T-helper 1 cell treated with Interleukin-12 subunit alpha and Interleukin-12 subunit beta and Interleukin-4 antibody, amounts not matched to agents 30 μg/mL and 1 μg/mL, for 36 hours (primary cell): ENCODE results near the gene NAGA.
A peak's percentile ranks its signal among the peaks of the same experiment; 100 is the strongest.
"Not testable (repeated sequence)": the region's sequence is repeated elsewhere in the genome, so short reads cannot be mapped to it uniquely, and the experiment has no call there.

Source experiments
- H3K27ac Mint-ChIP-seq: one replicate; pipeline ENCODE4 v1.8.0; 2021; ENCODE audit warnings: mild to moderate bottlenecking, mixed read lengths
- H3K27me3 Mint-ChIP-seq: one replicate; pipeline ENCODE4 v1.8.0; 2021; ENCODE audit warnings: low read depth, mixed read lengths
- H3K36me3 Mint-ChIP-seq: one replicate; pipeline ENCODE4 v1.8.0; 2021; ENCODE audit warnings: low read depth, mixed read lengths
- H3K4me1 Mint-ChIP-seq: one replicate; pipeline ENCODE4 v1.8.0; 2021; ENCODE audit warnings: low read depth, mixed read lengths
- H3K4me3 Mint-ChIP-seq: one replicate; pipeline ENCODE4 v1.8.0; 2021; ENCODE audit warnings: mild to moderate bottlenecking, moderate library complexity, mixed read lengths
- H3K9me3 Mint-ChIP-seq: one replicate; pipeline ENCODE4 v1.8.0; 2021; ENCODE audit warnings: mixed read lengths

NAGA gene

DNA sequence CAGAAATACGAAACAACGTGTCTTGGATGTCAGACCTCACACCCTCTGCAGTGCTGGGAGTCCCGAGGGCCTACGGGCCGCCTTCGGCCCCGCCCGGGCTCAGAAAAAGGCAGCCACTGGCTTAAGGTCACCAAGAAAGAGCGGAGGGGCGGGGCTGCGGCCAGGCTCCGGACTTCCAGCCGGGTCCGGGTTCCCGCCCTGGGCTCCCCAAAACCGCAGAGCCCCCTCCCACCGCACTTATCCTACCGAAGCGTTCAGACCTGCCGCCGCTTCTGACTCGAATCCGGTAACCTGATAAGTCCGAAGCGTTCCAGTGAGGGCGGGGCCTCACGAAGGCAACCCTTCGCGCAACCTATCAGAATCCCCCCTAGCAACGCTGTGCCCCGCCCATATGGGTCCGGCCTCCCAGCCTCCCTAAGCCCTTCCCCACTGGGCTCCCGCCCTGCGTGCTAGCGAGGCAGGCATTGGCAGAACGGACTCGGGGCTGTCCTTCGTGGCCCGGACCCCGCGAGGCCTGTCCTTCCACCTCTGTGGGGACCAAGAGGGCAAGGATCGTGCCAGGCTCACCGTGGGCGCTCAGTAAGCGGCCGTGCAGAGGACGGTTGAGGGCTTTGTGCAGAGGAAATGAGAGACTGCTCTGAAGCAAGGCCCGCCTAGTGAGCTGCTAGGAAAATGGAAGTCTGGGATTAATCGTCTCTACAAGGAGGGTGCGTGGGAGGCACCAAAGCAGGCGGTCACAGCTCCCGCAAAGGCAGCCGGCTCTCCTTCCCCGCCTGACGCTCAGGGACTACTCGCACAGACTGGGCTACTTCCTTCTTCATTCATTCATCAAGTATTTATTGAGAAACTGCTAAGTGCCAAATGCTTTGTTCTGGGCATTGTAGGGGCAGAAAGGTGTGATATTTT lies at the start of gene NAGA:
Gene NAGA, minus strand, starts transcription at position 296 of the 906 bp plus-strand sequence. CDS start 515 bp downstream, outside the sequence.
- Mint-ChIP-seq H3K27ac (peak within 1 kb of the TSS; percentile 92), H3K4me1 (peaks cover 29% of the 10 kb centered on the region), H3K9me3 (no peaks in the 10 kb centered on the region), H3K4me3 (peak within 1 kb of the TSS; percentile 87), H3K36me3 (peaks cover 20% of the 10 kb centered on the region), H3K27me3 (no peaks in the 10 kb centered on the region)

DNA sequence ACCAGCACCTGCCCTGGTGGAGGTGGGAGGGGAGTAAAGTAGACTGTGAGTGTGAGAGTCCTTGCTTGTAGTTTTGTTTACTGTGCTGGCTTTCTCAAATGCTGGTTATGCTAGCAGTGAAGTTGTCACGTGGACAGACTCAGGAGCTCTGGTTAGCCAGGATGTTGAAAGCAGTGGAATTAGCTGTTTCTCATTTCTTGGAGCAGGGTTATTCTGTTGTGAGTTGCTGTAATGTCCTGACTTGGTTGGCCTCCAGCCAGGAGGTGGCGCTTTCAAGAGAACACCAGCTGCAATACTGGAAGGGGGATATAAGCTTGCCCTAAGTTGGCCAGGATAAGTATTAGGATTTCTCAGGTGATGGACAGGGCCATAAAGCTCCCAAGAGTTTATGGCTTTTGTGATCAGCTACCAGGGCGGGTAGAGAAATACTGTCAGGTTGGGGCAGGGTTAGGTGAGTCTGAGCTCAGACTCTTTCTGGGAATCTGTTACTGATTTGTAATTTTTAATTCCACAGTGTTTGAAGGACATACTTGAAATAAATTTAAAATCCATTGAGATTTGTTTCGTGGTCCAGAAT lies 46.3 kb upstream of the NAGA start:
- Mint-ChIP-seq H3K27me3 (no peaks in the 10 kb centered on the region), H3K4me3 (no peak overlapping the region), H3K36me3 (peaks cover 23% of the 10 kb centered on the region), H3K27ac (peak overlapping the region; percentile 38), H3K4me1 (peaks cover 24% of the 10 kb centered on the region), H3K9me3 (peaks cover 28% of the 10 kb centered on the region)

DNA sequence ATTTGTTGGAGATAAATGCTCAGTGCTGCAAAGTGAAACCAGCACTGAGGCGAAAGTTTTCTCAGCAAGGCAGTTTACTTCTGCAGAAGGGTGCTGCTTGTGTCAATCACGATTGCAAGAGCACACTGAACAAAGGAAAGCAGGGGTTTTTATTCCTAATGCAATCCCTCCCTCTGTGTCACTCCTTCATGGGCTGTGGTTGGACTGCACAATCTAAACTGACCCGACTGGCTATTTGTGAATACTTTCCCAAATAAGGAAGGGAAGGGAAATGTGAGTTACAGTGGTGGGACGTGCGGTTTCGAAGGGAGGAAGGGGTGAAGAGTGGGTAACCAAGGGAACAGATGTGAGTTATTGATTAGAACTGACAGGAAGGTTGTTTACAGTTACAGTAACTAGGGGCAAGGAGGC lies 44.8 kb upstream of the NAGA start:
- H3K4me3 Mint-ChIP-seq, H3K27ac Mint-ChIP-seq, H3K27me3 Mint-ChIP-seq: not testable (repeated sequence)
- Mint-ChIP-seq H3K36me3 (peaks cover 23% of the 10 kb centered on the region), H3K9me3 (peaks cover 28% of the 10 kb centered on the region), H3K4me1 (peaks cover 14% of the 10 kb centered on the region)

DNA sequence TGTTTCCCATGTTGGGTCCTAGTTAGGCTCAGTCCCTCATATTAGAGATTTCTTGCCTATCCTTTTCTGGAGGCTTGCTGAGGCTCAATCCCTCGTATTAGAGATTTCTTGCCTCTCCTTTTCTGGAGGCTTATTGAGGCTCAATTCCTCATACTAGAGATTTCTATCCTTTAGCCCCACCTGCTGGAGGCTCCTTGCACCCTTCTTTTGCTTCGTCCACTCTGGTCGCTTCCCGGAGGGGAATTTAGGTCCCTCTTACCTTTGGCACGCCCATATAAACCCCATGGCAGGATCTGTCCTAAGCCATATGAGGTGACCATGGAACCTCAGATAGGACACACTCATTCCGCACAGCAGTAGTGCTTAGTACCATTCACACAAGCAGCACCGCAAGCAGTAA lies 44.1 kb upstream of the NAGA start:
- Mint-ChIP-seq H3K4me1 (peaks cover 7% of the 10 kb centered on the region), H3K9me3 (peaks cover 28% of the 10 kb centered on the region), H3K27ac (no peak overlapping the region), H3K36me3 (peaks cover 23% of the 10 kb centered on the region), H3K27me3 (no peaks in the 10 kb centered on the region), H3K4me3 (no peak overlapping the region)

DNA sequence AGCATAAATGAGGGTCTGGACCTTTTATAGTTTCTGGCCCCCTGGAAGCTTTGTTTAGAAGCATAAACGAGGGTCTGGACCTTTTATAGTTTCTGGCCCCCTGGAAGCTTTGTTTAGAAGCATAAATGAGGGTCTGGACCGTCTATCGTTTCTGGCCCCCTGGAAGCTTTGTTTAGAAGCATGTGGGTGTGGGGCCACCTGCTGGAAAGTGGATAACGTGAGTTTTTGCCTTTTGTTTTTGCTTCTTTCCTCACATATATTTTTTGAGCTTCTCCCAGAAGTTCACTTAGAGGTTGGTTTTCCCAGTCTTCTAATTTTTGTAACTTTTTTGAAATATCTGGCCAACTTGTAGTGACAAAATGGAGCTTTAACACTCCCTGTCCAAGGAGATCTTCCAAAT lies 42.2 kb upstream of the NAGA start:
- H3K4me1 Mint-ChIP-seq, H3K4me3 Mint-ChIP-seq, H3K27me3 Mint-ChIP-seq, H3K27ac Mint-ChIP-seq: not testable (repeated sequence)
- Mint-ChIP-seq H3K36me3 (peaks cover 23% of the 10 kb centered on the region), H3K9me3 (peaks cover 28% of the 10 kb centered on the region)

DNA sequence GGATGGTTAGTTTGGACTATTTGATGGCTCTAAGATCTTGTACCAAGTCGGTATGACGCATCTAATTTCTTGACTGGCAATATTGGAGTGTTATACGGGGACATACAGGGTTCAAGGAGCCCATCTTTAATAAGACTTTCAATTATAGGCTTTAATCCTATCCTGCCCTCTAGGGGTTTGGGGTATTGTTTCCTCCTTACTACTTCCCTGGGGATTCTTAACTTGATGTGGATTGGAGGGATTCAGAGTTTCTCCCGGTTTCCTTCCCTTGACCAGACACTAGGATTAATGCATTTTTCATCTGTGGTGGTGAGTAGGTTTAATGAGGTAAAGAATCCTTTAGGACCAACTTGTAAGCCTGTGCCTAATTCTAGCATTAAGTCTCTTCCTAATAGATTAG lies 41.2 kb upstream of the NAGA start:
- Mint-ChIP-seq H3K4me3 (no peak overlapping the region), H3K4me1 (no peaks in the 10 kb centered on the region), H3K9me3 (peaks cover 28% of the 10 kb centered on the region), H3K27me3 (no peaks in the 10 kb centered on the region), H3K27ac (no peak overlapping the region), H3K36me3 (peaks cover 20% of the 10 kb centered on the region)

DNA sequence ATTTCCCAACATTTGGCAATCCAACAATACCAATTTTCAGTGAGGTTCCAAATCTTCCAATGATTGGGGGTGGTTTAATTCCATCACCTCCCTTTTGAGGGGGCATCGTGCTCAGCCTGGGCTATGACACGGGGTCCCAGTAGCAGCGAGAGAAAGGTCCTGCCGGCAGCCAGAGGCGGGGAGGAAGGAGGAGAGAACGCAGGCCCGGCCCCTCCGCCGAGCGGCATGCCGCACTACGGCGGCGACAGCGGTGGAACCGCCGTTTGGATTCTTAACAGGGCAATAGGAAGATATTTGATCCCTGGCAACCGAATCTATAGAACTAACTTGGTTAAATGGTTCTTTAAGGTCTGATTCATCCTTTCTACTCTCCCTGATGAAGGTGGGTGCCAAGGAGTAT lies 38.2 kb upstream of the NAGA start:
- Mint-ChIP-seq H3K9me3 (peaks cover 18% of the 10 kb centered on the region), H3K27me3 (no peaks in the 10 kb centered on the region), H3K36me3 (peaks cover 13% of the 10 kb centered on the region), H3K4me3 (no peak overlapping the region), H3K4me1 (no peaks in the 10 kb centered on the region), H3K27ac (no peak overlapping the region)

DNA sequence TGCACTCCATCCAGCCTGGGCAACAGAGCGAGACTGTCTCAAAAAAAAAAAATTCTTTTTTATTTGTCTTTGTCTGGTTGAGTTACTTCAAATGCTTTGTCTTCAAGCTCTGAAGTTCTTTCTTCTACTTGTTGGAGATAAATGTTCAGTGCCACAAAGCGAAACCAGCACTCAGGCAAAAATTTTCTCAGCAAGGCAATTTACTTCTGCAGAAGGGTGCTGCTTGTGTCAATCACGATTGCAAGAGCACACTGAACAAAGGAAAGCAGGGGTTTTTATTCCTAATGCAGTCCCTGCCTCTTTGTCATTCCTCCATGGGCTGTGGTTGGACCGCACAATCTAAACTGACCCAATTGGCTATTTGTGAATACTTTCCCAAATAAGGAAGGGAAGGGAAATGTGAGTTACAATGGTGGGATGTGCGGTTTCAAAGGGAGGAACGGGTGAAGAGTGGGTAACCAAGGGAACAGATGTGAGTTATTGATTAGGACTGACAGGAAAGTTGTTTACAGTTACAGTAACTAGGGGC lies 33.8 kb upstream of the NAGA start:
- H3K9me3 Mint-ChIP-seq: peaks cover 39% of the 10 kb centered on the region
- H3K4me3 Mint-ChIP-seq, H3K27ac Mint-ChIP-seq, H3K27me3 Mint-ChIP-seq, H3K4me1 Mint-ChIP-seq: not testable (repeated sequence)
- peaks cover 19% of the 10 kb centered on the region for H3K36me3 Mint-ChIP-seq

DNA sequence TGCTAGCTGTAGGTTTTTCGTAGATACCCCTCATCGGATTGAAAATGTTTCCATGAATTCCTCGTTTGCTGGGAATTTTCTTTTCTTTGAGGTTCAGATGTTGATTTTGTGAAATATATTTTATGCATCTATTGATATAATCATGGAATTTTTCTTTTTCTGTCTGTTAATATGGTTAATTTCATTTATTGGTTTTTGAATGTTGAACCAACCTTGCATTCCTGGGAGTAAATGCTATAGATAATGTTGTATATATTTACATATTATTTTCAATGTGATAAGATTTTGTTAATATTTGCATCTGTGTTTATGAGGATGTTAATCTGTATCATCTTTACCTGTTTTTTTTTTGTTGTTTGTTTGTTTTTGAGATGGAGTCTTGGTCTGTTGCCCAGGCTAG lies 30.6 kb upstream of the NAGA start:
- peaks cover 18% of the 10 kb centered on the region for H3K36me3 Mint-ChIP-seq

DNA sequence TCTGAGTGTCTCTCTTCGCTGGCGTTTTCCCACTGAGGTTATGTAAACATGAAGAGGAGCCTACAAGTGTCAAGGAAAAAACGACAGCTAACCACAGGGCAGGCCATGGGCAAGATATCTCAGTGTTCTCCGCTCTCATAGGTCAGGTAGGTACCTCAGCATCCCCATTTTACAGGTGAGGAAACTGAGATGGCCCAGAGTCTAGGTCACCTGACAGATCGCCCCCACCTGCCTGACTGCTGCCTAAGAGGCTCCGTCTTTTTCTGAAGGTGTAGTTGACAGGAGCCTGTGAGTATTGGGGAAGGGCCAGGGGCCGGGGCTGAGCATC lies 20.8 kb upstream of the NAGA start:
- H3K9me3 Mint-ChIP-seq: no peaks in the 10 kb centered on the region
- peak overlapping the region; percentile 99 for H3K27ac Mint-ChIP-seq
- H3K4me1 Mint-ChIP-seq: peaks cover 25% of the 10 kb centered on the region
- H3K27me3 Mint-ChIP-seq: no peaks in the 10 kb centered on the region
- H3K36me3 Mint-ChIP-seq: peaks cover 25% of the 10 kb centered on the region
- H3K4me3 Mint-ChIP-seq: peak overlapping the region; percentile 96

More for the DNA sequence above, 30.6 kb upstream of the NAGA start:
- H3K27me3 Mint-ChIP-seq: no peaks in the 10 kb centered on the region
- no peak overlapping the region for H3K4me3 Mint-ChIP-seq
- H3K4me1 Mint-ChIP-seq: peaks cover 1% of the 10 kb centered on the region
- no peak overlapping the region for H3K27ac Mint-ChIP-seq
- peaks cover 42% of the 10 kb centered on the region for H3K9me3 Mint-ChIP-seq

DNA sequence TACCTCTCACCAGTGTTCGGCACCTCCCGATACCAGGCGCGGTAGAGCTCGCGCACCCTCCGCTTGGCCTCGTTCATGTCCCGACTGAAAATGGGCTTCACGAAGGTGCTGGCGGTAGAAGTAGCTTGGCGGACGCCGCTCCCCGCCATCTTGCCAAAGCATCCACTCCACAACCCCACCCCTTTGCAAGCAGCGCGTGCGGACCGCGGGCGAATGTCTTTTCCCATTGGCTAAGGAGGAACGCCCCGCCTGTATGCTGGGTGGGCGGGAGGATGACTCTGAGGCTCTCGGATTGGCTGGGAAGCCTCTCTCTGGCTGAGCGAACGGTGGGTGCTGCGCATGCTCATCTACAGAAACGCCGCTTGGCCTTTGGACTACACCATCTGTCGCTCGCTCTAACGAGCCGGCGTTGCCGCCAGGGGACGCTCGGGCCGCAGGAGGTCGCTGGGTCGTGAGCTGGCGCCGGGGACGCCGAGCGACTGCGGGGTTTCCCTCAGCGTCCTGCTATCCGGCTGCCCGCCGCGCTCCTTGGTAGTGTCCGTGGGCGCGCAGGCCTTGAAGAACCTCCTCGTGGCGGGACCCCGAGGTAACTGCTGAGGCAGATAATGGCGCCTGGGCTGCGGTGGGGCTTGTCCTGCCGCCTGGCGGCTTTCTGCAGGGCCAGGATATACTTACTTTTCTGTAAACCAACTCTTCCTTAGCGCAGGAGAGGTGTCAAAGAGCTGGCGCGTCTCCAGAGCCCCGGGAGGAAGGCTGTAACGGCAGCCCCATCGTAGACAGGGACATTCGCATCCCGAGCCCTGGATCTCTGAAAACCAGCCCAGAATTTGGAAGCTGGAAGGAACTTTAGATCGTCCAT lies 20.2 kb upstream of the NAGA start, which contains the start of gene NDUFA6:
Gene NDUFA6, minus strand, starts transcription at position 177 of the 859 bp plus-strand sequence. Its CDS starts 28 bp downstream, at position 149.
- Mint-ChIP-seq H3K4me3 (peak within 1 kb of the TSS; percentile 96), H3K9me3 (no peaks in the 10 kb centered on the region), H3K4me1 (peaks cover 28% of the 10 kb centered on the region), H3K36me3 (peaks cover 30% of the 10 kb centered on the region), H3K27me3 (no peaks in the 10 kb centered on the region), H3K27ac (peak within 1 kb of the TSS; percentile 99)

DNA sequence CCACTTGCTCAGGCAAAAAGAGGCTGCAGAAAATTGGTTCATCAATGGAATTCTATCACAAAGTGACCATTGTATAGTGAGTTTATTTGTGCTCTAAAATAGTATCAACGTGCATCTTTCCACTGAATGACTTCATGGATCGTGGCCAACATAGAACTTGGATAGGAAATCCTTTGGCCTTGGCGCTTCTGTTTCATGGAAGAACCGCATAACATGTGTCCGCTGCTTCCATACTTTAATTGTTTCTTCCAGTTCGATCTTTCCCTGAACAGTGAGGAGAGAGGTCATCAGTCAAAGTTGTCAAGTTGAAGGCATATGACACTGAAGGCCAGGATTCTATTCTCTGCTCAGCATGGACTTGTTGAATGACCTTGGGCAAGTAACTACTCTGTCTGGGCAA lies 15.4 kb upstream of the NAGA start:
- H3K4me3 Mint-ChIP-seq: no peak overlapping the region
- peaks cover 24% of the 10 kb centered on the region for H3K4me1 Mint-ChIP-seq
- peaks cover 53% of the 10 kb centered on the region for H3K36me3 Mint-ChIP-seq
- H3K9me3 Mint-ChIP-seq: no peaks in the 10 kb centered on the region
- H3K27me3 Mint-ChIP-seq: no peaks in the 10 kb centered on the region
- H3K27ac Mint-ChIP-seq: no peak overlapping the region

DNA sequence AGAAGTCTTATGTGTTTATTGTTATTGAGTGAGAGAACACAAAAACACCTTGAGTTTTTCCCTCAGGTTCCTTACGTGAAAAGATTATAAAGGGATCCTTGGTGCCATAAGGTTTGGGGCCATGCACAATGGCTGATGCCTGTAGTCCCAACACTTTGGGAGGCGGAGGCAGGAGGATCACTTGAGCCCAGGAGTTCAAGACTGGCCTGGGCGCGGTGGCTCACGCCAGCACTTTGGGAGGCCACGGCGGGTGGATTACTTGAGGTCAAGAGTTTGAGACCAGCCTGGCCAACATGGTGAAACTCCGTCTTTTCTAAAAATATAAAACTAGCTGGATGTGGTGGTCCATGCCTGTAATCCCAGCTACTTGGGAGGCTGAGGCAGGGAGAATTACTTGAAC lies 14.3 kb upstream of the NAGA start:
- H3K4me3 Mint-ChIP-seq: no peak overlapping the region
- no peaks in the 10 kb centered on the region for H3K27me3 Mint-ChIP-seq
- H3K9me3 Mint-ChIP-seq: no peaks in the 10 kb centered on the region
- H3K4me1 Mint-ChIP-seq: peaks cover 25% of the 10 kb centered on the region
- H3K36me3 Mint-ChIP-seq: peaks cover 49% of the 10 kb centered on the region
- no peak overlapping the region for H3K27ac Mint-ChIP-seq

DNA sequence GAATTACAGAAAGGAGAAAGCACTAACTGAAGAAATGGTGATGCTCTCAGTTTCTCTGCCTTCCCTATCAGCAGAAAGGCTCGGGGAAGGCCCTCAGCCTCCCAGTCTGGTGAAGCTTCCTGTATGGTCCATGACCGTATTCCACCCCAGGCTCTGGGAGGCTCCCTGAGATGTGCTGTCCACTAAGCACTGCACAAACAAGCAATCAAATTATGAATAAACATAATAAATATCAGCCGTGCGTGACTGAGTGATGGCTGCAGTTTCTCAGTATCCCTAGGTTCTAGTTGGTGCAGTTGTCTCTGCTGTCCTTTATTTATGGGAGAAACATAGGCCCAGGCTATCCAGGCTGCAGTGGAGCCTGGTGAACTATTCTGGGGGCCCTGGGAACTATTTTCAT lies 12.5 kb upstream of the NAGA start:
- Mint-ChIP-seq H3K9me3 (no peaks in the 10 kb centered on the region), H3K36me3 (peaks cover 36% of the 10 kb centered on the region), H3K4me1 (peaks cover 24% of the 10 kb centered on the region), H3K27me3 (no peaks in the 10 kb centered on the region), H3K4me3 (no peak overlapping the region), H3K27ac (peak overlapping the region; percentile 11)
